ENCODE results near the gene DENND6B.
"Not testable (repeated sequence)": the region's sequence is repeated elsewhere in the genome, so short reads cannot be mapped to it uniquely, and the experiment has no call there.

DENND6B gene

DNA sequence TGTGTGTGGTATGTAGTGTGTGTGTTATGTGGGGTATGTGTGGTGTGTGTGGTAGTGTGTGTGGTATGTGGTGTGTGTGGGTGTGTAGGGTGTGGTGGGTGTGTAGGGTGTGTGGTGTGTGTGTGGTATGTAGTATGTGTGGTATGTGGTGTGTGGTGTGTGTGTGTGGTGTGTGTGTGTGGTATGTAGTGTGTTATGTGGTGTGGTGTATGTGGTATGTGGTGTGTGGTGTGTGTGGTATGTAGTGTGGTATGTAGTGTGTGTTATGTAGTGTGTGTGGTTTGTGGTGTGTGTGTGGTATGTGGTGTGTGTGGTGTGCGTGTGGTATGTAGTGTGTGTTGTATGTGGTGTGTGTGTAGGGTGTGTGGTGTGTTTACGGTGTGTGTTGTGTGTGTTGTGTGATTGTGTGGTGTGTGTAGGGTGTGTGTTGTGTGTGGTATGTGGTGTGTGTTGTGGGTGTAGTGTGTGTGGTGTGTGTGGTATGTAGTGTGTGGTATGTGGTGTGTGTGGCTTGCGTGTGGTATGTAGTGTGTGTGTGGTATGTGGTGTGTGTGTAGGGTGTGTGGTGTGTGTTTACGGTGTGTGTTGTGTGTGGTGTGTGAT is 12.1 kb upstream of the DENND6B start:
- Histone ChIP-seq H4K91ac (ENCODE audit: low read depth, low read length) (no peak overlapping the region), H2AFZ (ENCODE audit: insufficient read depth, low read length, poor library complexity) (no peak overlapping the region), H2BK120ac (ENCODE audit: insufficient read depth, low read length, poor library complexity) (no peak overlapping the region), H3K18ac (ENCODE audit: low read length) (no peak overlapping the region), H3K36me3 (ENCODE audit: control insufficient read depth in 1 of 2, insufficient read depth in 2 of 2, low read length in 2 of 2) (no peaks in the 10 kb centered on the region), H2BK5ac (ENCODE audit: low read depth, low read length, poor library complexity) (no peak overlapping the region), H3K14ac (ENCODE audit: low read length) (no peak overlapping the region), H3K23ac (ENCODE audit: low read length) (peak overlapping the region; percentile 99), H3K9ac (ENCODE audit: low read length) (peak overlapping the region; percentile 39), H3K4me1 (ENCODE audit: control insufficient read depth in 1 of 2, insufficient read depth in 2 of 2, low read length in 2 of 2) (peaks cover 3% of the 10 kb centered on the region in 2 experiments), H3K27ac (ENCODE audit: low read depth, low read length) (no peak overlapping the region), H2AK5ac (ENCODE audit: low read length) (no peak overlapping the region), H3K4me2 (ENCODE audit: low read length) (no peak overlapping the region), H4K12ac (ENCODE audit: low read depth, low read length) (no peak overlapping the region), H3K4ac (ENCODE audit: low read depth, low read length) (no peak overlapping the region), H2BK12ac (ENCODE audit: low read length) (no peak overlapping the region), H3K27me3 (ENCODE audit: insufficient read depth, low read length) (no peaks in the 10 kb centered on the region), H4K8ac (ENCODE audit: low read depth, low read length) (no peak overlapping the region), H3K79me2 (ENCODE audit: control insufficient read depth, insufficient read depth, low read length, poor library complexity) (peaks cover 3% of the 10 kb centered on the region), H3K4me3 (ENCODE audit: low read depth, low read length) (peak overlapping the region; percentile 63), H3K79me1 (ENCODE audit: low read length) (peaks cover 6% of the 10 kb centered on the region), H3K9me3 (ENCODE audit: insufficient read depth, low read depth, low read length) (peaks cover 34% of the 10 kb centered on the region)
- WGBS (ENCODE audit: extremely low coverage, insufficient coverage, insufficient read length) = 100% methylated on average over 4 of the region's 4 CpGs
- no peak for DNase-seq

DNA sequence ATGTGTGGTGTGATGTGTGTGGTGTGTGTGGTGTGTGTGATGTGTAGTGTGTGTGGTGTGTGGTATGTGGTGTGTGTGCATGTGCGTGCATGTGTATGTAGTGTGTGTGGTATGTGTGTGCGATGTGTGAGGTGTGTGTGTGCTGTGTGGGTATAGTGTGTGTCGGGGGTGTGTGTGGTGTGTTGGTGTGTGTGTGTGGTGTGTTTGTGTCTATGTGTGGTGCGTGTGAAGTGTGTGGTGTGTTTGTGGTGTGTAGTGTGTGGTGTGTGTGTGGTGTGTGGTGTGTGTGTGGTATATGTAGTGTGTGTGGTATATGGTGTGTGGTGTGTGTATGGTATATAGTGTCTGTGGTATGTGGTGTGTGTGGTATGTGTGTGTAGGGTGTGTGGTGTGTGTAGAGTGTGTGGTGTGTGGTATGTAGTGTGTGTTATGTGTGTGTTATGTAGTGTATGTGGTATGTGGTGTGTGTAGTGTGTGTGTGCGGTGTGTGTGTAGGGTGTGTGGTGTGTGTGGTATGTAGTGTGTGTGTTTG is 11.3 kb upstream of the DENND6B start:
- Histone ChIP-seq H3K14ac (ENCODE audit: low read length) (no peak overlapping the region), H3K79me2 (ENCODE audit: control insufficient read depth, insufficient read depth, low read length, poor library complexity) (no peaks in the 10 kb centered on the region), H2AFZ (ENCODE audit: insufficient read depth, low read length, poor library complexity) (no peak overlapping the region), H2BK5ac (ENCODE audit: low read depth, low read length, poor library complexity) (no peak overlapping the region), H3K4me2 (ENCODE audit: low read length) (no peak overlapping the region), H3K23ac (ENCODE audit: low read length) (peak overlapping the region; percentile 87), H4K8ac (ENCODE audit: low read depth, low read length) (no peak overlapping the region), H3K27me3 (ENCODE audit: insufficient read depth, low read length) (no peaks in the 10 kb centered on the region), H3K9ac (ENCODE audit: low read length) (no peak overlapping the region), H3K79me1 (ENCODE audit: low read length) (peaks cover 3% of the 10 kb centered on the region), H2BK120ac (ENCODE audit: insufficient read depth, low read length, poor library complexity) (no peak overlapping the region), H4K12ac (ENCODE audit: low read depth, low read length) (no peak overlapping the region), H3K18ac (ENCODE audit: low read length) (no peak overlapping the region), H2AK5ac (ENCODE audit: low read length) (no peak overlapping the region), H3K9me3 (ENCODE audit: insufficient read depth, low read depth, low read length) (peaks cover 34% of the 10 kb centered on the region), H3K4ac (ENCODE audit: low read depth, low read length) (no peak overlapping the region), H3K27ac (ENCODE audit: low read depth, low read length) (no peak overlapping the region), H3K4me3 (ENCODE audit: low read depth, low read length) (peak overlapping the region; percentile 63), H3K4me1 (ENCODE audit: control insufficient read depth in 1 of 2, insufficient read depth in 2 of 2, low read length in 2 of 2) (peaks cover 3% of the 10 kb centered on the region in 2 experiments), H3K36me3 (ENCODE audit: control insufficient read depth in 1 of 2, insufficient read depth in 2 of 2, low read length in 2 of 2) (no peaks in the 10 kb centered on the region), H4K91ac (ENCODE audit: low read depth, low read length) (no peak overlapping the region), H2BK12ac (ENCODE audit: low read length) (no peak overlapping the region)
- 100% methylated on average over 3 of the region's 5 CpGs for WGBS (ENCODE audit: extremely low coverage, insufficient coverage, insufficient read length)
- DNase-seq = no peak

DNA sequence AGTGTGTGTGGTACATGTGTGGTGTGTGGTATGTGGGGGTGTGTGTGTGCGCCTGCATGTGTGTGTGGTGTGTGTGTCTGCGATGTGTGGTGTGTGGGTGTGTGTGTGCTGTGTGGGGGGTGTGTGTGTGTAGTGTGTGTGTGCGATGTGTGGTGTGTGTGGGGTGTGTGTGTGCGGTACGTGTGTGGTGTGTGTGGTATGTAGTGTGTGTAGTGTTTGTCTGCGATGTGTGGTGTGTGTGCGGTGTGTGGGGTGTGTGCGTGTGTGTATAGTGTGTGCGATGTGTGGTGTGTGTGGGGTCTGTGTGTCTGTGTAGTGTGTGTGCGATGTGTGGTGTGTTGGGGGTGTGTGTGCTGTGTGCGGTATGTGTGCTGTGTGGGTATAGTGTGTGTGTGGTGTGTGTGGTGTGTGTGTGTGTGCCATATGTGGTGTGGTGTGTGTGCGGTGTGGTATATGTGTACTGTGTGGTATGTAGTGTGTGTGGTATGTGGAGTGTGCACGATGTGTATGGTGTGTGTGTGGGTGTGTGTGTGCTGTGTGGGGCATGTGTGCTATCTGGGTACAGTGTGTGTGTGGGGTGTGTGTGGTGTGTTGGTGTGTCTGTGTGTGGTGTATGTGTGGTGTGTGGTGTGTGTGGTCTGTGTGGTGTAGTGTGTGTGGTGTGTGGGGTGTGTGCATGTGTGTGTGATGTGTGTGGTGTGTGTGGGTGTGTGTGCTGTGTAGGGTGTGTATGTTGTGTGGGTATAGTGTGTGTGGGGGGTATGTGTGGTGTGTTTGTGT is 10.6 kb upstream of the DENND6B start:
- peak overlapping the region; percentile 63 for H3K4me3 ChIP-seq (ENCODE audit: low read depth, low read length)
- no peak overlapping the region for H4K91ac ChIP-seq (ENCODE audit: low read depth, low read length)
- H2BK120ac ChIP-seq (ENCODE audit: insufficient read depth, low read length, poor library complexity) = no peak overlapping the region
- no peak for DNase-seq
- H2BK12ac ChIP-seq (ENCODE audit: low read length) = no peak overlapping the region
- H3K79me1 ChIP-seq (ENCODE audit: low read length) = no peaks in the 10 kb centered on the region
- no peak overlapping the region for H3K14ac ChIP-seq (ENCODE audit: low read length)
- WGBS (ENCODE audit: extremely low coverage, insufficient coverage, insufficient read length) = 100% methylated on average over 9 of the region's 13 CpGs
- no peak overlapping the region for H2BK5ac ChIP-seq (ENCODE audit: low read depth, low read length, poor library complexity)
- no peak overlapping the region for H2AFZ ChIP-seq (ENCODE audit: insufficient read depth, low read length, poor library complexity)
- peaks cover 34% of the 10 kb centered on the region for H3K9me3 ChIP-seq (ENCODE audit: insufficient read depth, low read depth, low read length)
- no peak overlapping the region for H3K27ac ChIP-seq (ENCODE audit: low read depth, low read length)
- no peaks in the 10 kb centered on the region for H3K36me3 ChIP-seq (ENCODE audit: control insufficient read depth in 1 of 2, insufficient read depth in 2 of 2, low read length in 2 of 2)
- no peak overlapping the region for H3K9ac ChIP-seq (ENCODE audit: low read length)
- H3K79me2 ChIP-seq (ENCODE audit: control insufficient read depth, insufficient read depth, low read length, poor library complexity) = no peaks in the 10 kb centered on the region
- H4K12ac ChIP-seq (ENCODE audit: low read depth, low read length) = no peak overlapping the region
- no peak overlapping the region for H3K4ac ChIP-seq (ENCODE audit: low read depth, low read length)
- H3K4me2 ChIP-seq (ENCODE audit: low read length) = no peak overlapping the region
- peak overlapping the region; percentile 87 for H3K23ac ChIP-seq (ENCODE audit: low read length)
- H3K4me1 ChIP-seq (ENCODE audit: control insufficient read depth in 1 of 2, insufficient read depth in 2 of 2, low read length in 2 of 2) = peaks cover 3% of the 10 kb centered on the region in 2 experiments
- H3K18ac ChIP-seq (ENCODE audit: low read length) = no peak overlapping the region
- H3K27me3 ChIP-seq (ENCODE audit: insufficient read depth, low read length) = no peaks in the 10 kb centered on the region
- H4K8ac ChIP-seq (ENCODE audit: low read depth, low read length) = no peak overlapping the region
- no peak overlapping the region for H2AK5ac ChIP-seq (ENCODE audit: low read length)

DNA sequence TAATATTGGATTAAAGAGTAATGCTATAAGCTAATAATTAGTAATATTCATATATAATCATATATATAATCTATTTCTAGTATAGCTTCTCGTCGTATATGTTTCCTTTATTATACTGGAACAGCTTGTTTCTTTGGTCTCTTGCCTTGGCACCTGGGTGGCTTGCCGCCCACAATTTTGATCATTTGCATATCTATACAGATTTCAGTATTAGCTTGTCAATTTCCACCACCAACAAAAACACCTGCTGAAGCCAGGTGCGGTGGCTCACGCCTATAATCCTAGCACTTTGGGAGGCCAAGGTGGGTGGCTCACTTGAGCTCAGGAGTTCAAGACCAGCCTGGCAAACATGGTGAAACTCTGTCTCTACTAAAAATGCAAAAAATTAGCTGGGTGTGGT is 7.6 kb upstream of the DENND6B start:
- WGBS (ENCODE audit: extremely low coverage, insufficient coverage, insufficient read length) = no CpG with 5 or more reads among the region's 5 CpGs

More for the DNA sequence above, 7.6 kb upstream of the DENND6B start:
- not testable (repeated sequence) for H2BK5ac ChIP-seq (ENCODE audit: low read depth, low read length, poor library complexity); H3K36me3 ChIP-seq (ENCODE audit: control insufficient read depth in 1 of 2, insufficient read depth in 2 of 2, low read length in 2 of 2); H2AK5ac ChIP-seq (ENCODE audit: low read length); H2AFZ ChIP-seq (ENCODE audit: insufficient read depth, low read length, poor library complexity); H3K27me3 ChIP-seq (ENCODE audit: insufficient read depth, low read length); H3K9ac ChIP-seq (ENCODE audit: low read length); H3K4ac ChIP-seq (ENCODE audit: low read depth, low read length); H2BK120ac ChIP-seq (ENCODE audit: insufficient read depth, low read length, poor library complexity); H3K14ac ChIP-seq (ENCODE audit: low read length); H3K79me1 ChIP-seq (ENCODE audit: low read length); H3K27ac ChIP-seq (ENCODE audit: low read depth, low read length); H3K4me3 ChIP-seq (ENCODE audit: low read depth, low read length); H3K23ac ChIP-seq (ENCODE audit: low read length); H3K4me2 ChIP-seq (ENCODE audit: low read length); H3K79me2 ChIP-seq (ENCODE audit: control insufficient read depth, insufficient read depth, low read length, poor library complexity); DNase-seq; H4K91ac ChIP-seq (ENCODE audit: low read depth, low read length); H3K4me1 ChIP-seq (ENCODE audit: control insufficient read depth in 1 of 2, insufficient read depth in 2 of 2, low read length in 2 of 2); H3K18ac ChIP-seq (ENCODE audit: low read length); H2BK12ac ChIP-seq (ENCODE audit: low read length); H4K12ac ChIP-seq (ENCODE audit: low read depth, low read length); H4K8ac ChIP-seq (ENCODE audit: low read depth, low read length)
- peaks cover 24% of the 10 kb centered on the region for H3K9me3 ChIP-seq (ENCODE audit: insufficient read depth, low read depth, low read length)

Measured in trophoblast cell (in vitro differentiated cells and primary cell).